Measurements from ENCODE around the gene TMEM232.

DNA sequence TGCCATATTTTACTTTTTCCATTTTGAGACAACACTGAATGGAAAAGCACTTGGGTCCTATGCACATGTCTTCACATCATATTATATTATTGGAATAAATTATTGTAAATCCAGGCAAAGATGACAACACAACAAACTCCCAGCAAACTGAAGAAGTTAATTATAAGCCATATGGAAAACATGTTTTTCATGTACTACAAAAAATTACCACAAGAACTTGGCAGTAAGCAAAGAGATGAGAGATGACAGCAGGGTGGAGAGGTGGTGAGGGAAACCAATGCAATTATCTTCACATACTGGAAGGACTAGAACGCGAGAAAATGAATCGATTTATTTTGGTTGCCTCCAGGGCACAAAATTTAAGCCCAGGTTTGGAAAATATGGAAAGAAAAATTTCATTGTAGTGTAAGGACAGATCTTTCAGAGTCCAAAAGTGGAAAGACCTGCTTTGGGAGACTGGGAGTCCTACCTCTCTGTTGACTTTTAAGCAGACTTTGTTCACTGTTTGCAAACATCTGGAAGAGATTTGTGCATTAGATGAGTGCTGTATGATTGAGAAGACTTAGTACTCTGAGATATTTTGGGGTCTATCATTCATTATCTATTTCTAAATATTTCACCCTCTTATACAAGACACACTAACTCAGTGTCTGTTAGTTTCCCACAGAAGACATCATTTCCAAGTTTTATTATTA is 138.0 kb downstream of the TMEM232 start:
- TF ChIP-seq POLR2AphosphoS5 (IDR thresholded peaks at IDR 0.05; ENCODE audit: low read depth, low read length), result no peak
- no peak for TF ChIP-seq POLR2A (IDR thresholded peaks at IDR 0.05; ENCODE audit: low read depth, low read length)
- no peak for TF ChIP-seq SPI1 (IDR thresholded peaks at IDR 0.05; ENCODE audit: low read depth, low read length)
- TF ChIP-seq TAF1 (IDR thresholded peaks at IDR 0.05; ENCODE audit: low read depth, low read length), result no peak
- no peak for TF ChIP-seq POU2F2 (IDR thresholded peaks at IDR 0.05; ENCODE audit: low read depth, low read length)
